Activated T-cell treated with anti-CD3 and anti-CD28 coated beads, Interleukin-2, amount 50 U/mL, for 72 hours (primary cell): ENCODE measurements around the gene PDE1C. TPM values are rescaled to one million over a fixed set of nuclear protein-coding genes. Genes with fewer than 3 reads are reported as not detected.

Source experiments
- ATAC-seq, 2 donors: fragments of 150-1000 bp; cut with Tn5 transposase; replicated peaks in 1 of 2; 2 replicates each; pipeline ENCODE4 v1.10.0; 2021; ENCODE audit warnings: moderate library complexity in 2 of 2, mild to moderate bottlenecking in 1 of 2
- DNase-seq, 2 donors: peaks; one replicate each; pipeline ENCODE4 v3.0.0; 2021 to 2022; ENCODE audit warnings: mixed read lengths in 1 of 2
- H3K27ac Mint-ChIP-seq: one replicate; pipeline ENCODE4 v1.8.0; 2022; ENCODE audit warnings: mild to moderate bottlenecking, moderate library complexity, mixed read lengths
- H3K27me3 Mint-ChIP-seq: one replicate; pipeline ENCODE4 v1.8.0; 2022; ENCODE audit warnings: low read depth, mixed read lengths
- H3K36me3 Mint-ChIP-seq, 2 donors: one replicate each; pipeline ENCODE4 v1.8.0; 2022; ENCODE audit warnings: mixed read lengths in 2 of 2, mild to moderate bottlenecking in 1 of 2; ENCODE audit not compliant: insufficient read depth in 2 of 2
- H3K4me1 Mint-ChIP-seq: one replicate; pipeline ENCODE4 v1.8.0; 2022; ENCODE audit warnings: low read depth, mixed read lengths
- H3K4me3 Mint-ChIP-seq, 2 donors: one replicate each; pipeline ENCODE4 v1.8.0; 2022; ENCODE audit warnings: mild to moderate bottlenecking in 2 of 2, mixed read lengths in 2 of 2, moderate library complexity in 2 of 2
- H3K9me3 Mint-ChIP-seq, 2 donors: one replicate each; pipeline ENCODE4 v1.8.0; 2022; ENCODE audit warnings: mixed read lengths in 2 of 2
- total RNA-seq, 2 donors: library from RNA; stranded (reverse); gene quantifications; one replicate each; pipeline ENCODE4 v1.2.3, GENCODE V29; 2022

PDE1C gene
- not detected for total RNA-seq

- Mint-ChIP-seq H3K9me3 (peaks cover 0 to 2% of the 10 kb centered on the region in 2 donors), H3K4me3 (no peak within 1 kb of the TSS), H3K27me3 (peaks cover 21% of the 10 kb centered on the region), H3K36me3 (no peaks in the 10 kb centered on the region), H3K4me1 (no peaks in the 10 kb centered on the region), H3K27ac (no peak within 1 kb of the TSS)
- ATAC-seq (no peak), DNase-seq (no peak)
Measured at GRCh38 chr7:32070406-32071360, at the start of gene PDE1C. Gene PDE1C, minus strand, starts transcription at chr7:32070407.

DNA sequence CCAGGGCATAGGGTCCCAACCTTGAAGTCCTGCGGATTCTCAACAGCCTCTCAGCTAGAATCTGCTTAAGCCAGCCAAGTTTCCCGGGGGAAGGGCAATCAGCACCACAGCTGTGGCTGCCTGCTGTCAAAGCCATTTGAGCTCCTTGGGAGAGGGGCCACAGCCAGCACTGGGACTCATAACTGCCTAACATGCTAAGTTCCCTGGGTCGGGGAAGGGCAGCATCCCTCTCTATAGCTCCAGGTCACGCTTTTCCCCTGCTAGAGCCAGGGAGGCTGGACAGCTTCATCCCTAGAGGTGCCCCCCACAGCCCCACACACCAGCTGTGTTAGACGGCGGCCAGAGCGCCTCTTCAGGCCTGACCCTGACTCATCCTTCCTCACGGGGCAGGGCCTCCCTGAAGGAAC lies 49.6 kb upstream of the PDE1C start:
- Mint-ChIP-seq H3K9me3 (peaks cover 10 to 14% of the 10 kb centered on the region in 2 donors), H3K4me3 (no peak overlapping the region), H3K36me3 (no peaks in the 10 kb centered on the region), H3K27me3 (no peaks in the 10 kb centered on the region), H3K4me1 (no peaks in the 10 kb centered on the region), H3K27ac (no peak overlapping the region)
- DNase-seq, result no peak
- no peak for ATAC-seq

DNA sequence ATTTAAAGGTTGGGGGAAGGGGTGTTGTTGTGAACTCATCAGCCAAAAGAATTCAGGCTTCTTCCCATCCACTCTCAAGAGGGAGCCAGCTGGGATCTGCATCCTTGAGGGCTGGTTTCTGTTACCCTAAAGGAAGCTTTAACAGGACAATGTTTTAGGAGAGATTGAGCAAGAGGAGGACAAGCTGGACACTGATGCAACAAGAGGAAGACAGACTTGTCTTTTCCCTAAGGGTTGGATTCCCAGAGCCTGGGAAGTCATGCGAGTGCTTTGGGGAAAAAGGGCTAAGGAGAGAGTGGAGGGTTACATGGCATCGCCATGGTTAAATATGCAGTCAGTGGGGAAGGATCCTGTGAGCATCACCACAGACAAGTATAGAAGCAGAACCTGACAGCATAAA lies 47.6 kb upstream of the PDE1C start:
- DNase-seq (no peak), ATAC-seq (no peak)
- H3K9me3 Mint-ChIP-seq, result peaks cover 7 to 9% of the 10 kb centered on the region in 2 donors
- H3K27me3 Mint-ChIP-seq, result no peaks in the 10 kb centered on the region
- no peak overlapping the region for H3K27ac Mint-ChIP-seq
- H3K36me3 Mint-ChIP-seq, result no peaks in the 10 kb centered on the region
- H3K4me1 Mint-ChIP-seq, result no peaks in the 10 kb centered on the region
- H3K4me3 Mint-ChIP-seq, result no peak overlapping the region

DNA sequence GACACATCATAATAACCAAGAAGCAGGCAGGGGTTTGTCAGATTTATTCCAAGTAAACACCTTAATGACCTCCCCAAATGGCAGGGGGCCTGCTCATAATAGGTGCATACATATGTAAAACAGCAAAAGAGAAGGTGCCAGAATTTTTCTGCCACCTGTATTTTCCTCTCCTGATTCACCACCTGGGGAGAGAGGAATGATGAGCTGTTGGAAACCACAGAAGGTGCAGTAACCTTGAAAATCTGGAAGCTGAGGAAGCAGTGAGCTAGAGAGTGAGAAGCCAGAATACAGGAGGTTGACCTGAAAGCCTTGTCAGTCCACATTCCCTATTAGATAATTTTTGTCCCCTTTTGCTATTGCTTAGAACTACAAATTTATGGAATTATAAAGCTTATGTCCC lies 46.2 kb upstream of the PDE1C start:
- Mint-ChIP-seq H3K9me3 (peaks cover 2 to 3% of the 10 kb centered on the region in 2 donors), H3K27ac (no peak overlapping the region), H3K27me3 (no peaks in the 10 kb centered on the region), H3K4me1 (no peaks in the 10 kb centered on the region), H3K36me3 (peaks cover 0 to 1% of the 10 kb centered on the region in 2 donors), H3K4me3 (no peak overlapping the region)
- DNase-seq, result no peak
- ATAC-seq, result no peak

DNA sequence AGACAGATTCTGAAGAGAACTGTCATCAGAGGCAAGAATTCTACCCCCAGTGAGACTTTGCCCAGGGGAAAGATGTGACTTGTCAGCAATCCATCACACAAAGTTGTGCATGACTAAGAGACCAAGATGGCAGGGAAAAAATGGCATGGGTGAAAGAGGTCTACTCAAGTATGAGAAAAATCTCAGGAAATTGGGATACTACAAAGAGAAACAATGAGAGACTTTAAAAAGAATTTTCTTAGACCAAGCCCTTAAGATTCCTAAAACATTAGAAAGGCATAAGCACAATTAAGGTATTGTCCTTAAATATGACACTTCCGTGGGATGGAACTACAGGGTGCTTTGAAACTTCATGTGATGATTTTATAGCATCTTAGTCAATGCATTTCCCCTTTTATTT lies 45.6 kb upstream of the PDE1C start:
- Mint-ChIP-seq H3K27me3 (no peaks in the 10 kb centered on the region), H3K27ac (no peak overlapping the region), H3K4me1 (no peaks in the 10 kb centered on the region), H3K36me3 (peaks cover 0 to 1% of the 10 kb centered on the region in 2 donors), H3K9me3 (peaks cover 2 to 5% of the 10 kb centered on the region in 2 donors), H3K4me3 (no peak overlapping the region)
- no peak for DNase-seq
- no peak for ATAC-seq

- Mint-ChIP-seq H3K9me3 (peaks cover 4 to 10% of the 10 kb centered on the region in 2 donors), H3K27me3 (no peaks in the 10 kb centered on the region), H3K4me1 (no peaks in the 10 kb centered on the region), H3K4me3 (no peak overlapping the region), H3K27ac (no peak overlapping the region), H3K36me3 (peaks cover 0 to 1% of the 10 kb centered on the region in 2 donors)
- ATAC-seq, result no peak
- DNase-seq, result no peak
Measured at GRCh38 chr7:32108651-32109050, 38.4 kb upstream of the PDE1C start.

- H3K27ac Mint-ChIP-seq, result no peak overlapping the region
- H3K36me3 Mint-ChIP-seq, result no peaks in the 10 kb centered on the region
- no peak overlapping the region for H3K4me3 Mint-ChIP-seq
- H3K27me3 Mint-ChIP-seq, result no peaks in the 10 kb centered on the region
- DNase-seq (no peak), ATAC-seq (no peak)
- H3K9me3 Mint-ChIP-seq, result peaks cover 7 to 9% of the 10 kb centered on the region in 2 donors
- H3K4me1 Mint-ChIP-seq, result no peaks in the 10 kb centered on the region
Measured at GRCh38 chr7:32104766-32105165, 34.6 kb upstream of the PDE1C start.

GRCh38 chr7:32103361-32103760 lies 33.2 kb upstream of the PDE1C start:
- no peaks in the 10 kb centered on the region for H3K36me3 Mint-ChIP-seq
- no peak for DNase-seq
- H3K27ac Mint-ChIP-seq, result no peak overlapping the region
- H3K27me3 Mint-ChIP-seq, result no peaks in the 10 kb centered on the region
- H3K4me1 Mint-ChIP-seq, result no peaks in the 10 kb centered on the region
- H3K9me3 Mint-ChIP-seq, result peaks cover 9 to 10% of the 10 kb centered on the region in 2 donors
- H3K4me3 Mint-ChIP-seq, result no peak overlapping the region
- no peak for ATAC-seq

- H3K27ac Mint-ChIP-seq, result no peak overlapping the region
- ATAC-seq, result no peak
Measured at GRCh38 chr7:32102432-32102873, 32.2 kb upstream of the PDE1C start.

DNA sequence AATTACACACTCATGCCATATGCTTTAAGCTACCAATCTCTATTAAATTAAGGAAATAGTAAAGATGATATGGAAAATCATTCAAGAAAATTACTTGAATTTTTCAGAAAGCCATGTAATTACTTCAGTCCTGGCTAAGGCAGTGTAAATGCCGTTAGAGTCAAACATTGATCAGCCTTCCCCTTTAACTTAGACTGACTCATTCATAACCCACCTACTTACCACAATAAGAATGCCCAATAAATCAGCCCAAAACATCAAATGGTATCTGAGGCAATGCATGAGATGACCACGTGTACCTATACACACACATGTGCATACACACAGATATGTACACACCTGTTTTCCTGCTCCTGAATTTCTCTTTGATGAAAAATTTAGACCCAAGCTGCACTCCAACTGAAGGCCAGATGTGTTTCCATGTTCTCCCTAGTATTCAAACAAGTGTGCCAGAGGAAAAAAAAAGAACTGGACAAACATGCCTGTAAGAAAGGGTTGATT lies 30.2 kb upstream of the PDE1C start:
- Mint-ChIP-seq H3K4me1 (no peaks in the 10 kb centered on the region), H3K36me3 (no peaks in the 10 kb centered on the region), H3K27ac (no peak overlapping the region), H3K9me3 (peaks cover 9 to 10% of the 10 kb centered on the region in 2 donors), H3K27me3 (no peaks in the 10 kb centered on the region), H3K4me3 (no peak overlapping the region)
- DNase-seq, result no peak
- no peak for ATAC-seq

More at GRCh38 chr7:32102432-32102873, 32.2 kb upstream of the PDE1C start:
- peaks cover 9 to 10% of the 10 kb centered on the region in 2 donors for H3K9me3 Mint-ChIP-seq
- no peak overlapping the region for H3K4me3 Mint-ChIP-seq
- H3K4me1 Mint-ChIP-seq, result no peaks in the 10 kb centered on the region
- no peak for DNase-seq
- no peaks in the 10 kb centered on the region for H3K36me3 Mint-ChIP-seq
- no peaks in the 10 kb centered on the region for H3K27me3 Mint-ChIP-seq

- Mint-ChIP-seq H3K4me1 (no peaks in the 10 kb centered on the region), H3K36me3 (no peaks in the 10 kb centered on the region), H3K4me3 (no peak overlapping the region), H3K27me3 (no peaks in the 10 kb centered on the region), H3K27ac (no peak overlapping the region), H3K9me3 (peaks cover 2 to 3% of the 10 kb centered on the region in 2 donors)
- DNase-seq (no peak), ATAC-seq (no peak)
Measured at GRCh38 chr7:32094516-32094915, 24.3 kb upstream of the PDE1C start.

- Mint-ChIP-seq H3K9me3 (peaks cover 2 to 3% of the 10 kb centered on the region in 2 donors), H3K4me1 (no peaks in the 10 kb centered on the region), H3K27me3 (no peaks in the 10 kb centered on the region), H3K27ac (no peak overlapping the region), H3K36me3 (no peaks in the 10 kb centered on the region), H3K4me3 (no peak overlapping the region)
- DNase-seq (no peak), ATAC-seq (no peak)
Measured at GRCh38 chr7:32093415-32094408, 23.5 kb upstream of the PDE1C start.

DNA sequence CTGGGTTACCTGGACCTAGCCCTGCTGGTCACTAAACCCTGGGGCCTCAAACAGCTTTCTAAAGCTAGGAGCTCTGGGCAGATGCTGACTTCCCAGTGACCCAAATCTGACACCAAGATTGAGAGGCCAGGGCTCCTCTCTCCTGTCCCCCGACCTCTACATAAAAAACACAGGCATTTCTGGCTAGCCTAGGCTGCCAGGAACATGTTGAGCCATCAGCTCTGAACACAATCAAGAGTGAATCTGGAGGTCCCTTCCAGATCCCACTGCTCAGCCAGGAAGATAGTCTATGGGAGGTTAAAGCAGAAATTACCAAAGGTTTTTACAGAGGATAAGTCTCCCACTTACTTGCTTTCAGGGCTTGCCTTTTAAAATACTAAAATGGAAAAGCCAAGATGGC lies 22.1 kb upstream of the PDE1C start:
- DNase-seq, result no peak
- ATAC-seq, result no peak
- no peaks in the 10 kb centered on the region for H3K4me1 Mint-ChIP-seq
- H3K27ac Mint-ChIP-seq, result no peak overlapping the region
- no peaks in the 10 kb centered on the region for H3K27me3 Mint-ChIP-seq
- no peak overlapping the region for H3K4me3 Mint-ChIP-seq
- H3K9me3 Mint-ChIP-seq, result peaks cover 2 to 3% of the 10 kb centered on the region in 2 donors
- H3K36me3 Mint-ChIP-seq, result no peaks in the 10 kb centered on the region
